Stimulated activated CD8-positive, alpha-beta memory T cell treated with anti-CD3 and anti-CD28 coated beads, Interleukin-12 subunit alpha, Interleukin-12 subunit beta, amount 100 ng/mL, for 1 hour (primary cell): Measurements from ENCODE around the gene TMEM150C.
"Not testable (repeated sequence)": the region's sequence is repeated elsewhere in the genome, so short reads cannot be mapped to it uniquely, and the experiment has no call there.

Experiments
- DNase-seq: peaks from one replicate; pipeline ENCODE4 v3.0.0-alpha.2; 2020; ENCODE audit warnings: low read depth

Gene TMEM150C

DNA sequence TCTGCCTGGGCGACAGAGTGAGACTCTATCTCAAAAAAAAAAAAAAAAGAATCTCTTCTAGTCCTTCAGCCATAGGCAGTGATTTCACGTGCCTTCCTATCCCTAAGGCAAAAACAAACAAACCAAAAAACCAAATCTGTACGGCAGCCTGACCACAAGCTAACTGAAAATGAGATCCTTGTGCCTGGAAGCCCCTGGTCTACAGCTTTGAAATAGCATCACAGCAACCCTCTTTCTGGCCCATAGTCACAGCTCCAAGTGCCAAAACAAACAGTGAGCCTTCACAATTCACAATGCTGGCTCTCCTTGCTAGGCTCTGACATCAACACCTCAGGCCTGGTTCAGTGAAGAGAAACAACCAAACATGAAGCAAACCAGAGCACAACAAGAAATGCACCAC lies 46.1 kb downstream of the TMEM150C start:
- DNase-seq = no peak

DNA sequence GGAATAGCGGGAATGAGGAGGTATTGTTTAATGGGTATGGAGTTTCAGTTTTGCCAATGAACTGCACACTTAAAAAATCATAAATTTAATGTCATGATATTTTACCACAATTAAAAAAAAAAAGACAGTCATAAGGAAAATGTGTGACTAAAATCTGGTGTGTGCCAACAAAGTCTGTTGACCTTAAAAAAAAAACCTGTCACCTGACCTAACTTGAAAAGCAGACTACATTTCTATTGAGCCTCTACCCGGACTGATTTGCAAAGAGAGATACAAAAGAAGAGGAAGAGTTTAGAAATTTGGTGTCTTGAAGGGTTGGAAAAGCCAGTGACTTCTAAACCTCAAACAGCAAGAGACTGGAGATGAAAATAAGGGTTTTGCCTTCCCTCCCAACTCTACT lies 48.4 kb downstream of the TMEM150C start:
- DNase-seq = no peak

DNA sequence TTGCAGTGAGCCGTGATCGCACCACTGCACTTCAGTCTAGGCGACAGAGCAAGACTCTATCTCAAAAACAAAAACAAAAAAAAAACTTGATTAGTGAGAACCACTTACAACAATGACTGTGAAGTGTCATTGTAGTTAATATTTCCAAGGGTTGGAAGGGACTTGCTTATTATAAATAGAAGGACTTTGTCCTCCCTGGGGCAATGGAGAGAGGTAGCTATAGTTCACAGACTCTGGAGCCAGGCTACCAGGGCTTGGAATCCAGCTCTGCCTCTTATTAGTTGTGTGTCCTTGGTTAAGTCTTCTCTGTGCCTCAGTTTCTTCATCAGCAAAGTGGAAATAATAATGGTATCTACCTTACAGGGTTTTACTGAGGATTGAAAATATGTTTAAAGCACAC lies 51.6 kb downstream of the TMEM150C start:
- no peak for DNase-seq

DNA sequence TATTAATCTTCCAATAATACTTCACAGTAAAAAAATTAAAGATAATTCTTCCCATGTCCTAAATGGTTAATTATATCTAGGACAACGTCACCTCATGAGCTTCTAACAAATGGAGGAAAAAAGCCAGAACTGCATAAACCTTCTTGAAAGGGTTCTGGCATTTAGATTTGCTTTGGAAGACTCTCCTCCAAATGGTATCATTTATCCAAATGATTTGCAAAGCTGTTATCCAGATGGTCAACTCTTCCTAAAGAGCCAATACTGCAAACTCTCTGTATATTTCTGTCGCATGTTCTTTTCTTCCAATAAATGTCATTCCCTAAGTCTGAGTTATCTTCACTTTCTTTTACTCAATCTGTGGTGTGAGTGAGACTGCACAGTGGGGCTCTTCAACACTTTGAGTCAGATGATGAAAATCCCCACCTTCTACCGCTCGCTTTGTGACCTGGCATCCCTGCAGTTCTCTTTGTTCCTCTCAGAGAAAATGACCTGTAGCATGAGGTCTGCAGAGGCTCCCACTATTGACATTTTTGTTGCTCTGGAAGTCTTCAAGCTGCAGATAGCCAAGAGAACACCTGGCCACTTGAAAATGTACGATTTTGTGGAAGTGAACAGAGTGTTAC lies 52.9 kb downstream of the TMEM150C start:
- DNase-seq = no peak

DNA sequence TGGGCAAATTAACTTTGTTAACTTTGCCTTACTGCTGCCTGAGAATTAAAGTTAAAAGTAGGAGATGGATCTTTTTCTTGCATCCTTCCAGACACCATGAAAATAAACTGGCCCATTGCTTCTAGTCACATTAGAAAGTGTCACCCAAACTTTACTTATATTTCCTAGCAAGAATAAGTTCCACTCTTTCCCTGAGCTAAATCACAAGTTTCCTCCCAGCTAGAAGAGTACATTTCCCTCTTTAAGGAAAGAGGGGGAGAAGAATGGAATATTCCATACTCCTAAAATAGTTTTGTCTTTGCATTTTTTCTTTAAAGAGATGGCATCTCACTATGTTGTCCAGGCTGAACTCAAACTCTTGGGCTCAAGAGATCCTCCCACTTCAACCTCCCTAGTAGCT lies 53.8 kb downstream of the TMEM150C start:
- DNase-seq = no peak

DNA sequence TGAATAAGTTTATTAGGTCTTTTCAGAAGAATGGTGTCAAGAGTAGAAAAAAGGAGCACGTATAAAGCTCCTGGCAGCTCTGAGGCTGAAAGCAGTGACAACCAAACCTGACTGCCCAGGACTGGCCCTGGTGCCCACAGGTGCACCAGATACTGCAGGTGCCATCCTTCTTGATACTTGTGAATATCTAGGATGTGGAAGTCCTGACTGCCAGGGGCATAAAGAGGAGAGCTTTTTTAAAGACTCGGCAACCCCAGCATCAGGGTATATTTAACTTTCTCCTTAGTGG lies 60.7 kb downstream of the TMEM150C start:
- no peak for DNase-seq

DNA sequence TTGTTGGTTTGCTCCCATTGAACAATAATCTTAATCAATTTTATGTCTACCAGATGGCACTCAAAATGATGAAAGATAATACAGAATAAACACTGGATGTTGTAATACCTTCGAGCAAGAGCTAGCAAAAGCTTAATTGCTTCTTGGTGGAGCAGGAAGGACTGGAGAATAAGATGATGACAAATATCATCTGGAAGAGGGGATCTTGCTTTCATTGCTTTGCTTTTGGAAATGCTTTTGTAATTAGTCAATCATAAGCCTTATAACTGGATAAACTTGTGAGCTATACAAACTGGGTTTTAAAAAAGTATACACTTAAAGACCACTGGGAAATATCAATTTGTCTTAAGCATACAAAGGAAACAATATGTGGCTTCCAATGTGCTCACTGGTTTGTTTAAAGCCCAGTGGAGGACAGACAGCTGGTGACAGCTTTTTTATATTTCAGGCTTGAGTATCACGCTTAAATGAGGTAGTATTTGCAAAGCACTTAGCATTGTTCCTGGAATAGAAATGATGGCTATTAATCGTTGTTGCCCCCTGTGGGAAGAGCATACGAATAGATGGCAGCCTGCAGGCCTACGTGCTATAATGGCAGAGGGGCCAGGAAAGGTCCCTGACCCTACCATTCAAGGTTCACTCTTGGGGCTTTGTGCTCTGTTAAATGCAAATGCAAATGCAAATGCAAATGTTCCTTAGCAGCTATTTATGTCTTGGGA lies 61.2 kb downstream of the TMEM150C start:
- no peak for DNase-seq

DNA sequence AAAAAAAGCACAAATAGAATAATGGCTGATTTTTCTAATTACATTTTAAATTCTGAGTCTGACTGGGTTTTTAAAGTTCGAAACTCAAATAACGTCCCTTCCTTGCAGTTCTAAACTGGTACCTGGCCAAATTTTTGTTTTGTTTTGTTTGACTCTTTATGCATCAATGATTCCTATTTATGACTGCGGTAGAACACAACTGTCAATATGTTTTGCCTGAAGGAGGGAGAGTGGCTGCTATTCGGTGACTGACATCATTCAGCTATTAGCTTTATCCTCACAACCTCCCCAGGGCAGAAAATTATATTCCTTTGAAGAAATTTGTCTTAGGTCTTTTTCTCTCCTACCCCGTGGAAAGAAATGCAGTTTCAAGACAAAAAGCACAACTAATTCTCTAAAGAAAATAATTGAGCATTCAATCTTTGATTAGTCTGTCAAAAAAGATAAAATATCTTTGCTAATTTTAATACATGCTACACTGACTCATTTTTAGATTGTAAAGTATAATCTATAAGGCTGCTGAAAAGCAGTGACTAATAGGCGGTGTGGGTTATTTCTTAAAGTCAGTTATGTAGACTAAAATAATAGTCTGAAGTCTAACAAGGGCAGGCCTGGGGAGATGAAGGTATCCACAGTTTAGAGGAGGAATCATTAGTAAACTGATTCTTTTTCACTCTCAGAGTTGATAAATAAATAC lies 61.9 kb downstream of the TMEM150C start:
- DNase-seq = no peak

DNA sequence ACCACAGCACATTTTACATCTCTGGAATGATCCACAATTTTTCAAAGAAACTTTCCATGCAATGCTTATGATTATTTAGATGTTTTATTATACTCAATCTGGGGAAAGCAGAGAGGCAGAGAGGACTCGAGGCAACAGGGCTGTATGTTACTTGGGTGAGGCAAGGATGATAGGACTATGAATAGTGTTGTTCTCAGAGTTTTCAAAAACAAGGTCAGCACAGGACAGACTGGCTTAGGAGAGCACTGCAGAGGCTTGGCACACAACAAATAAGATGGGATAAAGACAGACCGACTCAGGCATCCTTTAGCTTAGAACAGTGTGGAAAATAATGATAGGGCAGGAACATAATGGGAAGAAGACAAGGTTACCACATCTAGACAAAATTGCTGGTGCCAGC lies 65.4 kb downstream of the TMEM150C start:
- no peak for DNase-seq

DNA sequence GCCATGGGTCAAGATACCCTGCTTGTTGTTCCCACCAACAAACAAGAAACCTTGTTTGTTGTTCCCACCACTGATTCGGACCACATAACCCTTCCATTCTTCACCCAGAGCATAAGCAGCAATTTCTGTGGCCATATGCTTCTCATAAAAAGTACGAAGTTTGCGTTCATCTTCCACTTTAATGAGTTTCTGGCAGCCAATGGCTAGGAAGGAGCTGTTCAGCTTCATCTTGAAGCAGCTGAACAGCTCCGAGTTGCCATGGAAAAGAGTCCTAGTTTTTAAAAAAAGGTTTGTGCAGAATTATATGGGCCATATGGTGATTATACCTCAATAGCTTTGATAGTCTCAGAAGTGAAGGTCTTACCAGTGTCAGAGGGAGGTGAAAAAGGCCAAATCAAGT lies 66.1 kb downstream of the TMEM150C start:
- DNase-seq = no peak

DNA sequence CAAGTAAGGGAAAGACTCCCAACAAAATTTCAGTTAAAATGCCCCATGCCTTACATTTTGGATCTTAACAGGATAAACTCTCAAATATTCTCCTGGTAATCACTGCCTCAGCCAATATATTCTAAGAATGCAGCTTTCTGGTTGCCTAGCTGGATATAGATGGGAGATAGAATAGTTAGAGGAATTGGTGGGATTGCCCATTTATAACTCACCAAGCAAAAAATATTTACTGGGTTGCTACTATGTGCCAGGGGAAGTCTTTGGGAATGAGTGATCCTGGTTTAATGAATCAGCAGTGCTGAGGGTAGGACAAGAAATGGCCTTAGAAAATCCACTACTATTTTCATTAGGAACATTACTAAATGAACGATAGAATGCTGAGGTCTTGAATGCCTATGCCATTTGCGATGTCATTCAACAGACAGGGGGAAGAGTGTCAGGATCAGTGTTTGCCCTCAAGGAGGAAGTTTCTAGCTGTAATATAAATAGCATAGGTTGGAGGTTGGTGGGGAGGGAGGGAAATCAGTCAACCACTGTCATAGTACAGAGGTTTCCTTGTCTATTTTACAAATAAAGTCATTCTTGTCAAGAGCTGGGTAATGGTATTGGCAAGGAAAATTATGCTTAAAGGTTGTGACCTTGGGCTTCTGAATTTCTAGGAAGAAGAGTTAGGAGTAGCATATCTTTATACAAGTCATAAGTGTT lies 67.9 kb downstream of the TMEM150C start:
- DNase-seq = no peak

DNA sequence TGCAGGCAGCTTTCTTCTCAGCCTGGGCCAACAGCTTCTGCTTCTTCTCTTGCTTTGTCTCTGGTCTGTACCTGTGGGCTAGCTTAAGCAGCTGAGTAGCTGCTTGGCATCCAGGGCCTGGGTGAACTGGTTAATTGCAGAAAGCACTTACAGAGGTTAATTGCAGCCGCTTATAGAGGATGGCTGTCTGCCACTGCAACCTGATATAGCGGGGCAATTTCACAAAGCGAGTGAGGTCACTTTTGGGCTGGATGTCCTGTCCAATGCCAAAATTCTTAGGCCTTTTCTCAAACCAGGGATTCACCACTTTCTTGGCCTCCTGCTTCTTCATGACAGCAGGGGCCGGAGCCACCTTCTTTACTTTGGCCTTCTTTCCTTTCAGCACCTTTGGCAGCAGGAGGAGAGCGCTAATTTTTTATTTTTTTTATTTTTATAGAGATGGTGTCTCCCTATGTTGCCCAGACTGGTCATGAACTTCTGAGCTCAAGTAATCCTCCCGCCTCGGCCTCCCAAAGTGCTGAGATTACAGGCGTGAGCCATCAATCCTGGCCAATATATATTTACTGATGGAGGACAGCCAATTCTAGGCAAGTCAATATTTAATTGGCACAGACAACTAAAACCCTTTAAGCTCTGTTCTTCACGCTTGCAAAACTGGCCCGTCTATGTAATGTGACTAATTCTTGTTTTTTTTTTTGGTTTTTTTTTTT lies 70.4 kb downstream of the TMEM150C start:
- no peak for DNase-seq

DNA sequence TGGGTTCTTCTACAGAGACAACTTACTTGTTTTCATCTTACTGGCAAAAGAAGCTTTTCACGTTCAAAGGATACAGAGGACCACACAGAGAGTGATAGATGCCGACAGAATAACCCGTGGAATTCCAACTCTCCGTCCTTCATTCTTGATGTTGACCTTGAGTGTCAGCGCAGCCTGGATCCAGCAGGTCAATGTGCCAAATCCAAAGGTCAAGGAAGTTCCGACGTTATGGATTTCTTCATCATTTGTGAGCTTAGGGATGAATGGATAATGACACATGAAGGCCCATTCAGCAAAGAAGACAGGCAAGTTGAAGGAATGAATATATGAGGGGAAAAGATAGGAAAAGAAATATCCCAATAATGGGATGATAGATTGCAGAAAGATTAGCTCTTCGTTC lies 71.8 kb downstream of the TMEM150C start:
- DNase-seq = no peak

DNA sequence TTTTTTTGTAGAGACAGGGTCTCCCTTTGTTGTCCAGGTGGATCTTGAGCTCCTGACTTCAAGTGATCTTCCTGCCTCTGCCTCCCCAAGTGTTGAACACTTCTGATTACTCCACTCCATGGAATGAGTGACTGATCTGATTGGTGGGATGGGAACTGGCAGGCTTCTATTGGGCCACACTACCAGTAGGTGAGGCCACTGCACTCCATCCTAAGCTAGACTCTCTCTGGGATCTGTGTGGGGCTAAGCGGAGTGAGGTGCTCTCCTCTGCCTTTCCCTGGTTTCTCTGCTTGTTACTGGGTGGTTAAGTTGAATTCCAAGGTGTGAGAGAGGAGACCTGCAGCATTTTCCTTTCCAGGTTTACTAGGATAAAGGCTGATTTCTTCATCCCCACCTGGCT lies 72.7 kb downstream of the TMEM150C start:
- DNase-seq = no peak

DNA sequence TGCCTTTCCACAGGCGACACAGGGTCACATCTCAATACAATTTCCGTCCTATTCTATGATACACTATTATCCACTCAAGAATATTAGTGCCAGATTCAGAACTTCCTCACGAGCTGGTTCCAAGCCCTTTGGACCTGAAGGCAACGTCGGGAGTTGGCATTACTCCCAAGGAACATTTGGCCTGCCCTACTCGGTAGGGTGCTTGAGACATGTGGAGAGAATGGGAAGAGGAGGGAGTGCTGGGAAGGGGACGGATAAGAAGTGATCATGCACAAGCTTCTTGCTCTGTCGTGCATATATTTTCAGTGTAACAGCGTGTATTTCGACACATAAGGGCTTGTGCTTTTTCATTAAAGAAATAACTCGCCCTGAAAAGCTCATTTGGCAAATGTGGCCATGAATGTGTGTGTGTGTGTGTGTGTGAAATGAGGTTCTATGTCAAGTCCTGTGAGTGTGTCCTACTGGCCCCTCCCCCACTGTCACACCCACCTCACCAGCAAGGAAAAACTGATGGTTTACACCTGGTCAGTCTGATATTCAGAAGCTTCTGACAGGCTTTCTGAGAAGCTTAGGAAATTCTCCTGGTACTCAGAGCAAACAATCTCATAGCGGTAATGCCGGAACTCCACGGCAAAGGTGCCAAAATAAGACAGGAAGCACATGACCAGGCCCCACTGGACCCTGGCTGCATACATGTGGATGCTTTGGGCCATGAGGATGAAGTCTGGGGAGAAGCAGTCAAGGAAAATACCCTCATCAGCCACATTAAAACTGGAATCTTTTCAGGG lies 76.6 kb downstream of the TMEM150C start:
- no peak for DNase-seq

DNA sequence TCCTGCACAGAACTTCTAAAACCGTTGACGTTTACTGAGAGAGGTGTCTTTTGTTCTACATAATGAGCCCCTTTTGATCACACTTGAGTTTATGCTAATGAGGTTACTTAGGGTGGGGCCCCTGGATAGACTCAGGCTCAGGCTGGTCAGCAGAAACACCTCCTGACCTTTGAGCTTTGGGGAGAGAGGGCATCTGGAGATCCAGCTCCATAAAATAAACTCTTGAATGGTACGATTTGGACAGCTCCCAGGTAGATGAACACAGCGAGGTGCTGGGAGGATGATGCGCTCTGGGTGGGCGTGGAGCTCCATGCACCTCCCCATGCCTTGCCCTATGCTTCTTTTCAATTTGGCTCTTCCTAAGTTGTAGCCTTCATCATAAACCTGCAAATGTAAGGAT lies 79.4 kb downstream of the TMEM150C start:
- no peak for DNase-seq

DNA sequence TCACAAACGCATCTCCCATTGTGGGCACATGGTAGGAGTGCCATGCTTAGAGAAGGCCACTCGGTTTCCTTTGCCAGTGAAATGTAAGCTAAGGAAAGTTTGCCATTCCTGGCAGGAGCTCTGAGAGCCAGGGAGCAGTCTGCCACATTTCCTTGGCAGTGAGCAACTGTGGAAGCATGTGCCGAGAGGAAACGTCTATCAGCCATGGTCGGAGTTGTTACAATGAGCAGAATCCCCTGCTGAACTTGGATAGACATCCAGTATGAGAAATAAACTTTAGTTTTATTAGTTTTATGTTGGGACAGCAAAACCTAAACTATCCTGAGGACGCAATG lies 80.3 kb downstream of the TMEM150C start:
- DNase-seq = no peak

DNA sequence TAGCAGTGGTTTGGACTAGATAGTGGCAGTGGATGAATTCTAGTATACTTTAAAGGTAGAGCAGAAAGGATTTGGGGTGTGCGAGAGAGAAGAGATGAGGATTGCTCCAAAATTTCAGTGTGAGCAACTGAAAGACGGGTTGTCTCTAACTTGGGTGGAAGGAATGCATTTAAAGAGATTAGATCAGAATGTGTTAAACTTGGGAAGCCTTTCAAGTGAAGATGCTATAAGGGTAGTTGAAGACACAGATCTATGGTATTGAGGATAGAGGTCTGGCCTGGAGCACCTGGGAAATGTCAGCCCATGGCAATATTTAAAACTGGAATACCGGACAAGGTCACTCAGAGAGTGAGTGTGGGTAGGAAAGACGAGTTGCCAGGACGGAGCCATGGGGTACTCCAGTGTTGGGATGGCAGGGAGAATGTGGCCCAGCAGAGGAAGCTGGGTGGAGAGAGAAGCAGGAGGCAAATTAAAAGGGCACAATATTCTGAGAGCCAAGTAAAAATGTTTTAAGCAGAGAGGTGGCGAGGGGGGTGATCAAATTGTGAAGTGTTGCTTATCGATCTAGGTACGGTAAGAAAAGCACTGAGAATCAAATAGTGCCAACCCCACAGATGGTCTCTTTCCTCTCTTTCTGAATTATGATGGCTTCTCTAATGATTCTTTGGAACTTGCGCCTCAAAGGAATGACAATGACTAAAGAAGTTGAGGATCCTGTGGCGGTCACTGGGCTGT lies 80.8 kb downstream of the TMEM150C start:
- DNase-seq = no peak

DNA sequence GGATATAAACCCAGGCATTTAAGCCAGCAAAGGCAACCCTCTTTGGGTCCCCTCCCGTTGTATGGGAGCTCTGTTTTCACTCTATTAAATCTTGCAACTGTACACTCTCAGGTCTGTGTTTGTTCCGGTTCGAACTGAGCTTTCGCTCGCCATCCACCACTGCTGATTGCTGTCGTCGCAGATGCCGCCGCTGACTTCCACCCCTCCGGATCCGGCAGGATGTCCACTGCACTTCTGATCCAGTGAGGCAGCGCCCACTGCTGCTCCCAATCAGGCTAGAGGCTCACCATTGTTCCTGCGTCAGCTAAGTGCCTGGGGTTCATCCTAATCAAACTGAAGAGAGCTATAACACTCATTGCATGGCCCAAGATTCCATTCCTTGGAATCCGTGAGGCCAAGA lies 82.2 kb downstream of the TMEM150C start:
- DNase-seq = no peak

DNA sequence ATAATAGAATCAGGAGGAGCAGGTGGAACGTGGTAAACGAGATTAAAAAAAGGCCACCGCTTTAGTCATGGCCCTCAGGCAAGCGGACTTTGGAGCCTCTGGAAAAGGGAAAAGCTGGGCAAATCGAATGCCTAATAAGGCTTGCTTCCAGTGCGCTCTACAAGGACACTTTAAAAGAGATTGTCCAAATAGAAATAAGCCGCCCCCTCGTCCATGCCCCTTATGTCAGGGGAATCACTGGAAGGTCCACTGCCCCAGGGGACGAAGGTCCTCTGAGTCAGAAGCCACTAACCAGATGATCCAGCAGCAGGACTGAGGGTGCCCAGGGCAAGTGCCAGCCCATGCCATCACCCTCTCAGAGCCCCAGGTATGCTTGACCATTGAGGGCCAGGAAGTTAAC lies 84.3 kb downstream of the TMEM150C start:
- DNase-seq = not testable (repeated sequence)

DNA sequence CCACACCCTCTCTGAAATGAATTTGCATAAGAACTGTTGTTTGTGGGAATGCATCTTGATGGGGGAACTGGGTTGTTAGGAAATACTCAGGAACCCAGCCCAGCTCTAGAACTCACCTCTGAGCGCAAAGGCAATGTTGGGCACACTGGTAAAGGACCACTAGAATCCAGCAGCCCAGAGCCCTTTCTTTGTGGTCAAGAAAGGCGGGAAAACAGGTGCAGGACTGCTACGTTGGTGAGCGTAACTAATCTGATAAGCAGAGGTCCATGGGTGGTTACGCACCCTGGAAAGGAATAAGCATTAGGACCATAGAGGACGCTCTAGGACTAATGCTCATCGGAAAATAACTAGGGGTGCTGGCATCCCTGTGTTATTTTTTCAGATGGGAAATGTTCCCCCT lies 85.9 kb downstream of the TMEM150C start:
- not testable (repeated sequence) for DNase-seq
